Coronary artery (tissue), 2 donors: ENCODE results near the gene MFAP3L.

Experiments used
- DNase-seq: peaks from one replicate; pipeline ENCODE4 v3.0.0-alpha.2; 2017; ENCODE audit warnings: low spot score
- H3K27ac ChIP-seq, 2 donors: fragments of 200-600 bp; sonication (generic); one replicate each; pipeline ENCODE4 v1.5.1; 2016 to 2019
- H3K4me3 ChIP-seq: fragments of 200-600 bp; sonication (generic); 2 replicates; pipeline ENCODE4 v1.5.1; 2016; ENCODE audit warnings: mild to moderate bottlenecking, moderate library complexity
- CTCF ChIP-seq: fragments of 200-600 bp; sonication (generic); IDR thresholded peaks from one replicate; pipeline ENCODE4 v1.5.1; 2019; ENCODE audit warnings: antibody characterized with exemption

MFAP3L gene

GRCh38 chr4:169975838-169976796, 50.1 kb downstream of the MFAP3L start:
- no peak overlapping the region for H3K4me3 ChIP-seq
- no peak overlapping the region for H3K27ac ChIP-seq
- DNase-seq, result no peak
- TF ChIP-seq CTCF, result no peak

GRCh38 chr4:169975131-169975837, 50.9 kb downstream of the MFAP3L start:
- TF ChIP-seq CTCF, result no peak
- DNase-seq, result no peak
- no peak overlapping the region for H3K4me3 ChIP-seq
- no peak overlapping the region for H3K27ac ChIP-seq

- Histone ChIP-seq H3K27ac (peak overlapping the region in 1 of 2 donors; percentile 52), H3K4me3 (peak overlapping the region; percentile 6)
- no peak for TF ChIP-seq CTCF
- no peak for DNase-seq
Measured at GRCh38 chr4:169971456-169972015, 54.7 kb downstream of the MFAP3L start.

GRCh38 chr4:169968999-169969398, 57.2 kb downstream of the MFAP3L start:
- DNase-seq, result no peak
- H3K27ac ChIP-seq, result no peak overlapping the region
- no peak overlapping the region for H3K4me3 ChIP-seq
- TF ChIP-seq CTCF, result no peak

GRCh38 chr4:169963998-169964397, 62.2 kb downstream of the MFAP3L start:
- no peak for DNase-seq
- no peak overlapping the region for H3K4me3 ChIP-seq
- no peak for TF ChIP-seq CTCF
- H3K27ac ChIP-seq, result peak overlapping the region; percentile 54 to 73

- no peak for DNase-seq
- Histone ChIP-seq H3K4me3 (no peak overlapping the region), H3K27ac (no peak overlapping the region)
- no peak for TF ChIP-seq CTCF
Measured at GRCh38 chr4:169959254-169959653, 66.9 kb downstream of the MFAP3L start.
